ENCODE results near the gene HIGD2A.

DNA sequence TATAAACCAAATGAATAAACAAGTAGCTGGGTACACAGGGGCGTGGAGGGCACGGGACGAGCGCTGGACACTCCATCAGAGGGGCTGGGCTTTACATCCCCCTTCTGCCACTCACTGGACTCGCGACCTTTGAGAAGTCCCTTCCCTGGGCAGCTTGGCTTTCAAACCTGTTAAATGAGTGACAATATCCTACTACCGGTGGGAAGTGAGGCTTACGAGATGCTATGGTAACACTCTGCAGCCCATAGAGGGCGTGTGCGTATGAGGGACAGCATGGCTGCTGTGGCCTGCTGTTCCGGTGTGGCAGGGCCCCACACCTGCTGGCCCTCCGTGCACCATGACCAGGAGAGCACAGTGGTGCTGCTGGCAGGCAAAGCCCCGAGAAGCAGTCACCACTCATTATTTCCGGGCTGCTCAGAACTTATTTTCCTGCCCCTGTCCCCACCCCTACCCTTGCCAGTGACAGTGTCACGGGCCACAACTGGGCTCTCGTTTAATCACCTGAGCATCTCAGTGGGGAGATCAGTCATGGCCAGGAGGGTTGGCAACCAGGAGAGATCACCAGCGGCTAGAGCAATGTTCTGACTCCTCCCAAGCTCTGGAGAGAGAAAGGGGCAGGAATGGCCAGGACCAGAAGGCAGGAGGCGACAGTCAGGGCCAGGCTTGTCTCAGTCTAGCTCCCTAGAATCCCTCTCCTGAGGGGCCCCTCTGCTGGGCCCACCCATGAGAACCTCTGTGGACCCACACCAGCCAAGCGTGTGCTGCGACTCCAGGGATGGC, 17.3 kb downstream of the HIGD2A start:
- TF ChIP-seq GATA2 (IDR thresholded peaks at IDR 0.05; ENCODE audit: low read depth, low read length) (no peak), GATA3 (IDR thresholded peaks at IDR 0.05; ENCODE audit: low read depth, low read length) (no peak)
